Lung (tissue), 12 donors: ENCODE results near the gene ITGB3. TPM values are rescaled to one million over a fixed set of nuclear protein-coding genes. Genes with fewer than 3 reads are reported as not detected.

ENCODE experiments used
- ATAC-seq: fragments of 200-7000 bp; cut with Tn5 transposase; one replicate; pipeline ENCODE4 v1.9.1; 2020; ENCODE audit warnings: moderate number of reproducible peaks; ENCODE audit not compliant: insufficient read depth, low FRiP score
- DNase-seq, 3 donors: peaks; one replicate each; pipeline ENCODE4 v3.0.0-alpha.2; 2013 to 2017
- H3K27ac ChIP-seq, 2 donors: one replicate each; pipeline ENCODE4 v1.5.1; 2013; ENCODE audit warnings: mild to moderate bottlenecking in 2 of 2, moderate library complexity in 2 of 2, control low read depth in 1 of 2, inconsistent platforms in 1 of 2, low read depth in 1 of 2, low read length in 1 of 2
- H3K27me3 ChIP-seq, 3 donors: one replicate each; pipeline ENCODE4 v1.5.1; 2013; ENCODE audit warnings: low read length in 2 of 3; ENCODE audit not compliant: control insufficient read depth in 3 of 3, insufficient read depth in 3 of 3
- H3K36me3 ChIP-seq, 4 donors: one replicate each; pipeline ENCODE4 v1.5.1; 2013; ENCODE audit warnings: low read length in 4 of 4, mild to moderate bottlenecking in 1 of 4, moderate library complexity in 1 of 4; ENCODE audit not compliant: control insufficient read depth in 4 of 4, insufficient read depth in 4 of 4
- H3K4me1 ChIP-seq, 5 donors: one replicate each; pipeline ENCODE4 v1.5.1; 2013; ENCODE audit warnings: low read length in 5 of 5, mild to moderate bottlenecking in 2 of 5, moderate library complexity in 1 of 5; ENCODE audit not compliant: control insufficient read depth in 5 of 5, insufficient read depth in 5 of 5
- H3K4me3 ChIP-seq: one replicate; pipeline ENCODE4 v1.5.1; 2013; ENCODE audit warnings: mild to moderate bottlenecking, control low read depth, moderate library complexity
- H3K9ac ChIP-seq, 2 donors: one replicate each; pipeline ENCODE4 v1.5.1; 2013; ENCODE audit warnings: low read length in 2 of 2, control low read depth in 1 of 2; ENCODE audit not compliant: insufficient read depth in 1 of 2
- H3K9me3 ChIP-seq, 4 donors: one replicate each; pipeline ENCODE4 v1.5.1; 2013; ENCODE audit warnings: low read length in 3 of 4, mild to moderate bottlenecking in 1 of 4, moderate library complexity in 1 of 4; ENCODE audit not compliant: control insufficient read depth in 4 of 4, insufficient read depth in 3 of 4
- CTCF ChIP-seq: IDR thresholded peaks from 2 replicates; pipeline ENCODE4 v1.5.1; 2012; ENCODE audit warnings: mild to moderate bottlenecking; ENCODE audit errors: control extremely low read depth, extremely low read depth
- WGBS, 2 donors: extraction: QIAGEN DNeasy Blood & Tissue Kit; methylation state at CpG; one replicate each; pipeline ENCODE4 v1.1.7; 2013; 5-methylcytosine and 5-hydroxymethylcytosine counted together
- polyA plus RNA-seq, 2 donors: library from polyadenylated mRNA; stranded (reverse); fragments of 200-250 nt; gene quantifications; one replicate each; pipeline ENCODE4 v1.2.1, GENCODE V29; 2013
- total RNA-seq, 2 donors: library from RNA; depleted of rRNA in 1 of 2; stranded (reverse); fragments of >200 nt in 1 of 2; gene quantifications; one replicate each; pipeline ENCODE4 v1.2.1, GENCODE V29; 2014 to 2021
- donor health status: control.
- donor health status: control.
- donor health status: Bipolar disorder and iron deficiency.
- donor health status: healthy.
- donor health status: DM: yes; HTN: yes; CAD: no.

ITGB3 gene
- total and polyA plus RNA-seq, 4 donors, result 1.3 to 15.9 (median 7.7) TPM

GRCh38 chr17:47299239-47299910, 45.7 kb downstream of the ITGB3 start:
- DNase-seq (no peak), ATAC-seq (no peak)
- H3K27ac ChIP-seq, result no peak overlapping the region
- H3K4me3 ChIP-seq, result no peak overlapping the region
- TF ChIP-seq CTCF, result no peak
- whole genome bisulfite sequencing, 2 donors, result 85 to 94% methylated on average over 13 of the region's 13 CpGs
- H3K9ac ChIP-seq, result no peak overlapping the region
- H3K9me3 ChIP-seq, result peaks cover 0 to 4% (median 1%) of the 10 kb centered on the region in 4 donors
- peaks cover 0 to 12% (median 9%) of the 10 kb centered on the region in 4 donors for H3K36me3 ChIP-seq
- H3K27me3 ChIP-seq, result no peaks in the 10 kb centered on the region
- peaks cover 0 to 8% (median 0%) of the 10 kb centered on the region in 5 donors for H3K4me1 ChIP-seq

GRCh38 chr17:47300718-47301117, 47.1 kb downstream of the ITGB3 start:
- Histone ChIP-seq H3K4me1 (peaks cover 0 to 5% (median 0%) of the 10 kb centered on the region in 5 donors), H3K9ac (no peak overlapping the region), H3K27me3 (no peaks in the 10 kb centered on the region), H3K9me3 (peaks cover 0 to 4% (median 1%) of the 10 kb centered on the region in 4 donors), H3K27ac (no peak overlapping the region), H3K4me3 (no peak overlapping the region), H3K36me3 (peaks cover 0 to 12% (median 9%) of the 10 kb centered on the region in 4 donors)
- ATAC-seq, result no peak
- no peak for TF ChIP-seq CTCF
- 88 to 92% methylated on average over 1 of the region's 1 CpG for WGBS, 2 donors
- DNase-seq, result no peak

- 85 to 93% methylated on average over 3 of the region's 3 CpGs for WGBS, 2 donors
- peaks cover 0 to 5% (median 0%) of the 10 kb centered on the region in 5 donors for H3K4me1 ChIP-seq
- ATAC-seq, result no peak
- no peak overlapping the region for H3K4me3 ChIP-seq
- DNase-seq, result no peak
- no peaks in the 10 kb centered on the region for H3K27me3 ChIP-seq
- H3K9ac ChIP-seq, result no peak overlapping the region
- H3K9me3 ChIP-seq, result peaks cover 0 to 4% (median 1%) of the 10 kb centered on the region in 4 donors
- peaks cover 0 to 12% (median 9%) of the 10 kb centered on the region in 4 donors for H3K36me3 ChIP-seq
- no peak for TF ChIP-seq CTCF
- no peak overlapping the region for H3K27ac ChIP-seq
These were observed 47.5 kb downstream of the ITGB3 start for GRCh38 chr17:47301161-47301560.
